ENCODE measurements around the gene ATP4B. TPM values are rescaled to one million over a fixed set of nuclear protein-coding genes. Genes with fewer than 3 reads are reported as not detected.

ATP4B gene
- total RNA-seq, 1 experiment from 2014 or later, result not detected

DNA sequence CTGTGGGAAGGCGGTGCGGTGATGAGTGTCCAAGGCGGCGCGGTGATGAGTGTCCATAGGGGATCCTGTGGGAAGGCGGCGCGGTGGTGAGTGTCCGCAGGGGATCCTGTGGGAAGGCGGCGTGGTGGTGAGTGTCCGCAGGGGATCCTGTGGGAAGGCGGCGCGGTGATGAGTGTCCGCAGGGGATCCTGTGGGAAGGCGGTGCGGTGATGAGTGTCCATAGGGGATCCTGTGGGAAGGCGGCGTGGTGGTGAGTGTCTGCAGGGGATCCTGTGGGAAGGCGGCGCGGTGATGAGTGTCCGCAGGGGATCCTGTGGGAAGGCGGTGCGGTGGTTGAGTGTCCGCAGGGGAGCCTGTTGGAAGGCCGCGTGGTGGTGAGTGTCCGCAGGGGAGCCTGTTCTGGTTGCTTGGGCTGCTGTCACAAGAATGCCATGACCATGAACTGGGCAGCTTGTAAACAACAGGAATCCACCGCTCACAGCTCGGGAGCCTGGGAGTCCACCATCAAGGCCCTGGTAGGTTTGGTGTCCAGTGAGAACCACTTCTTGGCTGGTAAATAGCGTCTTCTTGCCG, 52.0 kb downstream of the ATP4B start:
- Mint-ChIP-seq H3K9me3 (no peaks in the 10 kb centered on the region), H3K36me3 (peaks cover 6% of the 10 kb centered on the region)

DNA sequence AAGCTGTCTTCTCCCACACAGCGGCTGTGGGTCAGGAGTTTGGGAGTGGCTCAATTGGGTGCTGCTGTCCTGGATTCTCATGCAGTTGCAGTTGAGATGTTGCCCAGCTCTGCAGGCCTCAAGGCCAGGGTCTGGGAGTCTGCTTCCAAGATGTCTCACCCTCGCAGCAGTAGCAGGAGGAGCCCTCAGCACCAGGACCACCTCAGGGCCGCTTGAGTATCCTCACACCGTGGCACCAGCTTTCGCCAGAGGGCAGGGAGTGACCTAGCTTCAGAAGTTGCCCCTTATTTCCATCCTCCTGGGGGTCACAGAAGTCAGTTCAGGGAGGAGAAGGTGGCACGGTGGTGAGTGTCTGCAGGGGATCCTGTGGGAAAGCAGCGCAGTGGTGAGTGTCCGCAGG, 52.5 kb downstream of the ATP4B start:
- POLR2A ChIA-PET, result no interaction called here
- H3K9me3 Mint-ChIP-seq, result no peaks in the 10 kb centered on the region

More for the DNA sequence above, 52.0 kb downstream of the ATP4B start:
- no peaks in the 10 kb centered on the region for H3K27me3 Mint-ChIP-seq (ENCODE audit: low read depth)
- TF ChIP-seq, protein P1, sequence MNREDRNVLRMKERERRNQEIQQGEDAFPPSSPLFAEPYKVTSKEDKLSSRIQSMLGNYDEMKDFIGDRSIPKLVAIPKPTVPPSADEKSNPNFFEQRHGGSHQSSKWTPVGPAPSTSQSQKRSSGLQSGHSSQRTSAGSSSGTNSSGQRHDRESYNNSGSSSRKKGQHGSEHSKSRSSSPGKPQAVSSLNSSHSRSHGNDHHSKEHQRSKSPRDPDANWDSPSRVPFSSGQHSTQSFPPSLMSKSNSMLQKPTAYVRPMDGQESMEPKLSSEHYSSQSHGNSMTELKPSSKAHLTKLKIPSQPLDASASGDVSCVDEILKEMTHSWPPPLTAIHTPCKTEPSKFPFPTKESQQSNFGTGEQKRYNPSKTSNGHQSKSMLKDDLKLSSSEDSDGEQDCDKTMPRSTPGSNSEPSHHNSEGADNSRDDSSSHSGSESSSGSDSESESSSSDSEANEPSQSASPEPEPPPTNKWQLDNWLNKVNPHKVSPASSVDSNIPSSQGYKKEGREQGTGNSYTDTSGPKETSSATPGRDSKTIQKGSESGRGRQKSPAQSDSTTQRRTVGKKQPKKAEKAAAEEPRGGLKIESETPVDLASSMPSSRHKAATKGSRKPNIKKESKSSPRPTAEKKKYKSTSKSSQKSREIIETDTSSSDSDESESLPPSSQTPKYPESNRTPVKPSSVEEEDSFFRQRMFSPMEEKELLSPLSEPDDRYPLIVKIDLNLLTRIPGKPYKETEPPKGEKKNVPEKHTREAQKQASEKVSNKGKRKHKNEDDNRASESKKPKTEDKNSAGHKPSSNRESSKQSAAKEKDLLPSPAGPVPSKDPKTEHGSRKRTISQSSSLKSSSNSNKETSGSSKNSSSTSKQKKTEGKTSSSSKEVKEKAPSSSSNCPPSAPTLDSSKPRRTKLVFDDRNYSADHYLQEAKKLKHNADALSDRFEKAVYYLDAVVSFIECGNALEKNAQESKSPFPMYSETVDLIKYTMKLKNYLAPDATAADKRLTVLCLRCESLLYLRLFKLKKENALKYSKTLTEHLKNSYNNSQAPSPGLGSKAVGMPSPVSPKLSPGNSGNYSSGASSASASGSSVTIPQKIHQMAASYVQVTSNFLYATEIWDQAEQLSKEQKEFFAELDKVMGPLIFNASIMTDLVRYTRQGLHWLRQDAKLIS (CRISPR knock-in tag; IDR thresholded peaks at IDR 0.05; ENCODE audit: borderline replicate concordance), result no peak
- no peak for TF ChIP-seq ZBTB21 (CRISPR knock-in tag; IDR thresholded peaks at IDR 0.05; ENCODE audit: borderline replicate concordance)
- TF ChIP-seq, protein P2, sequence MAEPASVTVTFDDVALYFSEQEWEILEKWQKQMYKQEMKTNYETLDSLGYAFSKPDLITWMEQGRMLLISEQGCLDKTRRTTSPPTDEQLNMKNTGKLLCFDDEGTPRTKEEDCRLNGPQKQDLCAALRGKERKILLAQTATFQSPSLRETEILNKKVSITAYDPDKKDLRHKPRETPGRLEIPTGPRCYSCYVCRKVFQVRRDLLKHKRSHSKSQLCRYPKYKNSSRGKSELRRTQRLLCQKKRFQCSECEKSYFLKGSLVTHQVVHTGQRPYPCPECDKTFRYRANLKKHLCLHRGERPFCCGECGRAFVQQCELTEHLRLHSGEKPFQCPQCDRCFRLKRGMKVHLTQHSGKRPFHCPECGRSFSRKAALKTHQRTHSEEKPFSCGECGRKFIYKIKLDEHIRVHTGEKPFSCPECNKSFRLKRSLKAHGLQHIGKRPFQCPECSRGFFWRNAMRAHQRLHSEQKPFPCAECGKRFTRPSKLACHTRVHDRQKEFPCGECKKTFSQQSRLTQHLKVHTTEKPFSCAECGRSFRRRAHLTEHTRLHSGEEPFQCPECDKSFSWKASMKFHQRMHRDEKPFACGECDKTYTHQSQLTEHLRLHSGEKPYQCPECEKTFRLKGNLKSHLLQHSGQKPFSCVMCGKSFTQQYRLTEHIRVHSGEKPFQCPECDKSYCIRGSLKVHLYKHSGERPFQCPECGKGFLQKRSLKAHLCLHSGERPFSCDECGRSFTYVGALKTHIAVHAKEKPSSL (CRISPR knock-in tag; conservative IDR thresholded peaks at IDR 0.05), result no peak
- TF ChIP-seq NFE2L1 (CRISPR knock-in tag; IDR thresholded peaks at IDR 0.05), result no peak
- no peak for TF ChIP-seq MXD4 (CRISPR knock-in tag; IDR thresholded peaks at IDR 0.05; ENCODE audit: borderline replicate concordance)
- TF ChIP-seq, protein P3, sequence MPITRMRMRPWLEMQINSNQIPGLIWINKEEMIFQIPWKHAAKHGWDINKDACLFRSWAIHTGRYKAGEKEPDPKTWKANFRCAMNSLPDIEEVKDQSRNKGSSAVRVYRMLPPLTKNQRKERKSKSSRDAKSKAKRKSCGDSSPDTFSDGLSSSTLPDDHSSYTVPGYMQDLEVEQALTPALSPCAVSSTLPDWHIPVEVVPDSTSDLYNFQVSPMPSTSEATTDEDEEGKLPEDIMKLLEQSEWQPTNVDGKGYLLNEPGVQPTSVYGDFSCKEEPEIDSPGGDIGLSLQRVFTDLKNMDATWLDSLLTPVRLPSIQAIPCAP (CRISPR knock-in tag; IDR thresholded peaks at IDR 0.05), result no peak
- TF ChIP-seq, protein P4, sequence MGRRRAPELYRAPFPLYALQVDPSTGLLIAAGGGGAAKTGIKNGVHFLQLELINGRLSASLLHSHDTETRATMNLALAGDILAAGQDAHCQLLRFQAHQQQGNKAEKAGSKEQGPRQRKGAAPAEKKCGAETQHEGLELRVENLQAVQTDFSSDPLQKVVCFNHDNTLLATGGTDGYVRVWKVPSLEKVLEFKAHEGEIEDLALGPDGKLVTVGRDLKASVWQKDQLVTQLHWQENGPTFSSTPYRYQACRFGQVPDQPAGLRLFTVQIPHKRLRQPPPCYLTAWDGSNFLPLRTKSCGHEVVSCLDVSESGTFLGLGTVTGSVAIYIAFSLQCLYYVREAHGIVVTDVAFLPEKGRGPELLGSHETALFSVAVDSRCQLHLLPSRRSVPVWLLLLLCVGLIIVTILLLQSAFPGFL (CRISPR knock-in tag; IDR thresholded peaks at IDR 0.05; ENCODE audit: borderline replicate concordance), result no peak
- TF ChIP-seq GRHL2 (CRISPR knock-in tag; IDR thresholded peaks at IDR 0.05; ENCODE audit: insufficient replicate concordance, severe bottlenecking), result no peak
- no peak for TF ChIP-seq RORB (CRISPR knock-in tag; IDR thresholded peaks at IDR 0.05)
- TF ChIP-seq ATF1 (CRISPR knock-in tag; IDR thresholded peaks at IDR 0.05), result no peak
- no peak for TF ChIP-seq TP53 (CRISPR knock-in tag; IDR thresholded peaks at IDR 0.05)
- TF ChIP-seq CBFB (CRISPR knock-in tag; IDR thresholded peaks at IDR 0.05; ENCODE audit: low read depth), result no peak
- no peak for TF ChIP-seq SOX15 (CRISPR knock-in tag; IDR thresholded peaks at IDR 0.05)
- TF ChIP-seq, protein P5, sequence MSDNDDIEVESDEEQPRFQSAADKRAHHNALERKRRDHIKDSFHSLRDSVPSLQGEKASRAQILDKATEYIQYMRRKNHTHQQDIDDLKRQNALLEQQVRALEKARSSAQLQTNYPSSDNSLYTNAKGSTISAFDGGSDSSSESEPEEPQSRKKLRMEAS (CRISPR knock-in tag; IDR thresholded peaks at IDR 0.05), result no peak
- no peak for TF ChIP-seq ELF4 (CRISPR knock-in tag; IDR thresholded peaks at IDR 0.05; ENCODE audit: low read depth)
- TF ChIP-seq TEAD4 (CRISPR knock-in tag; IDR thresholded peaks at IDR 0.05), result no peak
- no peak for TF ChIP-seq ZNF671 (CRISPR knock-in tag; IDR thresholded peaks at IDR 0.05)
- no peak for TF ChIP-seq MYBL2 (CRISPR knock-in tag; IDR thresholded peaks at IDR 0.05)
- DNase-seq (ENCODE audit: low spot score) (no peak), ATAC-seq (no peak)
- H3K4me1 Mint-ChIP-seq, result peaks cover 11% of the 10 kb centered on the region
- POLR2A ChIA-PET, result no interaction called here
- H3K27ac Mint-ChIP-seq, result peak overlapping the region; percentile 79; the same call in 1 of the 2 replicates
- CTCF ChIA-PET, result no interaction called here
- H3K4me3 Mint-ChIP-seq, result no peak overlapping the region

More for the DNA sequence above, 52.5 kb downstream of the ATP4B start:
- no peaks in the 10 kb centered on the region for H3K27me3 Mint-ChIP-seq (ENCODE audit: low read depth)
- H3K4me1 Mint-ChIP-seq, result peaks cover 11% of the 10 kb centered on the region
- H3K36me3 Mint-ChIP-seq, result peaks cover 3% of the 10 kb centered on the region; the same call in 1 of the 2 replicates
- peak overlapping the region; percentile 91 for H3K27ac Mint-ChIP-seq
- H3K4me3 Mint-ChIP-seq, result no peak overlapping the region
- CTCF ChIA-PET, result no interaction called here
- DNase-seq (ENCODE audit: low spot score), result no peak
- ATAC-seq, result no peak
- TF ChIP-seq, protein P6, sequence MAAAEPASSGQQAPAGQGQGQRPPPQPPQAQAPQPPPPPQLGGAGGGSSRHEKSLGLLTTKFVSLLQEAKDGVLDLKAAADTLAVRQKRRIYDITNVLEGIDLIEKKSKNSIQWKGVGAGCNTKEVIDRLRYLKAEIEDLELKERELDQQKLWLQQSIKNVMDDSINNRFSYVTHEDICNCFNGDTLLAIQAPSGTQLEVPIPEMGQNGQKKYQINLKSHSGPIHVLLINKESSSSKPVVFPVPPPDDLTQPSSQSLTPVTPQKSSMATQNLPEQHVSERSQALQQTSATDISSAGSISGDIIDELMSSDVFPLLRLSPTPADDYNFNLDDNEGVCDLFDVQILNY (CRISPR knock-in tag; IDR thresholded peaks at IDR 0.05), result no peak
- TF ChIP-seq, protein P7, sequence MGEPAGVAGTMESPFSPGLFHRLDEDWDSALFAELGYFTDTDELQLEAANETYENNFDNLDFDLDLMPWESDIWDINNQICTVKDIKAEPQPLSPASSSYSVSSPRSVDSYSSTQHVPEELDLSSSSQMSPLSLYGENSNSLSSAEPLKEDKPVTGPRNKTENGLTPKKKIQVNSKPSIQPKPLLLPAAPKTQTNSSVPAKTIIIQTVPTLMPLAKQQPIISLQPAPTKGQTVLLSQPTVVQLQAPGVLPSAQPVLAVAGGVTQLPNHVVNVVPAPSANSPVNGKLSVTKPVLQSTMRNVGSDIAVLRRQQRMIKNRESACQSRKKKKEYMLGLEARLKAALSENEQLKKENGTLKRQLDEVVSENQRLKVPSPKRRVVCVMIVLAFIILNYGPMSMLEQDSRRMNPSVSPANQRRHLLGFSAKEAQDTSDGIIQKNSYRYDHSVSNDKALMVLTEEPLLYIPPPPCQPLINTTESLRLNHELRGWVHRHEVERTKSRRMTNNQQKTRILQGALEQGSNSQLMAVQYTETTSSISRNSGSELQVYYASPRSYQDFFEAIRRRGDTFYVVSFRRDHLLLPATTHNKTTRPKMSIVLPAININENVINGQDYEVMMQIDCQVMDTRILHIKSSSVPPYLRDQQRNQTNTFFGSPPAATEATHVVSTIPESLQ (CRISPR knock-in tag; IDR thresholded peaks at IDR 0.05), result no peak
- TF ChIP-seq, protein P2 (CRISPR knock-in tag; conservative IDR thresholded peaks at IDR 0.05), result no peak
- no peak for TF ChIP-seq ZNF396 (CRISPR knock-in tag; IDR thresholded peaks at IDR 0.05; ENCODE audit: borderline replicate concordance)
- TF ChIP-seq TP53 (CRISPR knock-in tag; IDR thresholded peaks at IDR 0.05), result no peak
- TF ChIP-seq CREM (CRISPR knock-in tag; IDR thresholded peaks at IDR 0.05), result no peak
- no peak for TF ChIP-seq FOXP1 (CRISPR knock-in tag; IDR thresholded peaks at IDR 0.05; ENCODE audit: borderline replicate concordance)

Data from WTC11 (cell line).